HG02642 (cell line): Measurements from ENCODE around the gene CD109.
"Not testable (repeated sequence)": the region's sequence is repeated elsewhere in the genome, so short reads cannot be mapped to it uniquely, and the experiment has no call there.

Experiments used
- ATAC-seq: cut with Tn5 transposase; IDR thresholded peaks from one replicate; pipeline ENCODE4 v1.9.1; 2021; ENCODE audit warnings: mild to moderate bottlenecking; ENCODE audit not compliant: unreplicated experiment, poor library complexity

CD109 gene

GRCh38 chr6:73769976-73770375, 74.0 kb downstream of the CD109 start:
- no peak for ATAC-seq

- no peak for ATAC-seq
Measured at GRCh38 chr6:73774311-73774774, 78.3 kb downstream of the CD109 start.

- ATAC-seq, result no peak
Measured at GRCh38 chr6:73779943-73780342, 83.9 kb downstream of the CD109 start.

- no peak for ATAC-seq
Measured at GRCh38 chr6:73782911-73783310, 86.9 kb downstream of the CD109 start.

GRCh38 chr6:73784726-73785505, 88.9 kb downstream of the CD109 start:
- no peak for ATAC-seq

GRCh38 chr6:73790574-73790973, 94.6 kb downstream of the CD109 start:
- no peak for ATAC-seq

GRCh38 chr6:73791336-73791735, 95.3 kb downstream of the CD109 start:
- no peak for ATAC-seq

- no peak for ATAC-seq
Measured at GRCh38 chr6:73792738-73793137, 96.7 kb downstream of the CD109 start.

- ATAC-seq, result no peak
Measured at GRCh38 chr6:73796881-73797280, 100.9 kb downstream of the CD109 start.

GRCh38 chr6:73797861-73798260, 101.9 kb downstream of the CD109 start:
- no peak for ATAC-seq

- peak; percentile 86 for ATAC-seq
Measured at GRCh38 chr6:73798592-73798991, 102.6 kb downstream of the CD109 start.

- no peak for ATAC-seq
Measured at GRCh38 chr6:73800997-73801396, 105.0 kb downstream of the CD109 start.

- no peak for ATAC-seq
Measured at GRCh38 chr6:73801652-73802268, 105.8 kb downstream of the CD109 start.

- no peak for ATAC-seq
Measured at GRCh38 chr6:73802366-73802765, 106.4 kb downstream of the CD109 start.

GRCh38 chr6:73803562-73804241, 107.7 kb downstream of the CD109 start:
- no peak for ATAC-seq

GRCh38 chr6:73805221-73805620, 109.2 kb downstream of the CD109 start:
- ATAC-seq, result not testable (repeated sequence)

- ATAC-seq, result not testable (repeated sequence)
Measured at GRCh38 chr6:73805982-73806381, 110.0 kb downstream of the CD109 start.

- no peak for ATAC-seq
Measured at GRCh38 chr6:73811706-73812105, 115.7 kb downstream of the CD109 start.

GRCh38 chr6:73817253-73817652, 121.2 kb downstream of the CD109 start:
- ATAC-seq, result no peak

GRCh38 chr6:73823046-73823735, 127.2 kb downstream of the CD109 start:
- no peak for ATAC-seq

- no peak for ATAC-seq
Measured at GRCh38 chr6:73823832-73824231, 127.8 kb downstream of the CD109 start.
